ENCODE data around the gene VARS1. TPM values are rescaled to one million over a fixed set of nuclear protein-coding genes. Genes with fewer than 3 reads are reported as not detected.

VARS1 gene
- total and polyA plus RNA-seq, 2 of the 8 experiments (the other 6 are each of a cell fraction or from before 2014, with no cell fraction given) = 53.5 to 162 TPM

DNA sequence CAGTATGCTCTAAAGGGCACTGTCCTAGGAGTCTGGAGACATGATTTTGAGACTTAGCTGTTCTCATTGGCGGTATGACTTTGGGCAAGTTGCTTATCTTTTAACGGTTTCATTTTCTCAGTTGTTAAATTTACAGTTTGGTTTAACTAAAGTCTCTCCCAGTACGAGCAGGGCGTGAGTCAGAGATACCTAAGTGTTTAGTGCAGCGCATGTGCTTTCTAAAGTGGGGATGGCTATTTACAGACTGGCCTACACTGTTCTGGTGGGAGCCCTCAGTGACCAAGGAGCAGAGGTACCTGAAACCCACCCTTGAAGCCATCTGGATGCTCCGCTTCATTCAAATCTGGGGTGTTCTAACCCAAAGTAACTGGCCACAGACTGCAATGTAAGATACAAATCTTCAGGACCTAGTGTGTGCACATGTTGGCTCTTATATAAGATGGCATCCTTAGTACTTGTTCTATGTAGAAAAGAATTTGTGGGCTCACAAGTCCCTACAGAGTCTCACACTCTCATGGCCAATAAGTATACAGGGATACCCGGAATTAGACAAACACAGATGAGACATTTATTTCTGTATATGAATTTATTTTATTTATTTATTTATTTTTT, 45.0 kb downstream of the VARS1 start:
- Histone ChIP-seq H3K23ac (ENCODE audit: insufficient read length) (no peak overlapping the region), H4K91ac (replicated peaks; ENCODE audit: insufficient read length, low read length) (no peak overlapping the region), H2BK5ac (ENCODE audit: low read depth, low read length) (no peak overlapping the region), H3K4me3 (ENCODE audit: extremely low read depth in 1 of 4, insufficient read depth in 2 of 4, low read depth in 3 of 4, low read length in 4 of 4) (no peak overlapping the region), H3K18ac (ENCODE audit: extremely low read depth, low read length) (no peak overlapping the region), H4K8ac (ENCODE audit: extremely low read depth, insufficient read depth, low read length) (no peak overlapping the region), H3K27me3 (replicated peaks in 1 of 4; ENCODE audit: control insufficient read depth in 3 of 4, extremely low read depth in 1 of 4, insufficient read depth in 3 of 4, low read length in 3 of 4) (no peaks in the 10 kb centered on the region), H4K20me1 (replicated peaks in 1 of 2; ENCODE audit: control insufficient read depth in 1 of 2, insufficient read depth in 2 of 2, low read length in 2 of 2) (no peaks in the 10 kb centered on the region), H3K4me1 (replicated peaks in 1 of 4; ENCODE audit: control insufficient read depth in 3 of 4, insufficient read depth in 4 of 4, low read length in 3 of 4) (no peaks in the 10 kb centered on the region), H2BK12ac (ENCODE audit: low read depth, low read length) (no peak overlapping the region), H2AFZ (ENCODE audit: low read length) (no peak overlapping the region), H3K23me2 (ENCODE audit: low read depth, low read length) (no peaks in the 10 kb centered on the region), H3K27ac (ENCODE audit: low read depth, low read length) (no peak overlapping the region), H2AK5ac (ENCODE audit: low read depth, low read length) (no peak overlapping the region), H3K9me3 (ENCODE audit: insufficient read depth in 2 of 2, low read depth in 1 of 2, low read length in 1 of 2) (no peaks in the 10 kb centered on the region), H3K4ac (replicated peaks; ENCODE audit: insufficient read length, low read depth, low read length) (no peak overlapping the region), H3K56ac (replicated peaks; ENCODE audit: insufficient read length, low read depth, low read length) (no peak overlapping the region), H3K79me1 (ENCODE audit: low read depth, low read length) (no peaks in the 10 kb centered on the region), H3K9ac (replicated peaks in 1 of 4; ENCODE audit: extremely low read depth in 1 of 4, low read depth in 3 of 4, low read length in 3 of 4) (no peak overlapping the region), H4K5ac (ENCODE audit: insufficient read length, low read depth, low read length) (no peak overlapping the region), H2BK120ac (replicated peaks; ENCODE audit: low read depth, low read length) (no peak overlapping the region), H2BK20ac (ENCODE audit: low read length) (no peak overlapping the region), H2BK15ac (ENCODE audit: low read length) (no peak overlapping the region), H3K36me3 (ENCODE audit: control insufficient read depth in 2 of 4, insufficient read depth in 4 of 4, low read length in 3 of 4) (peaks cover 0 to 7% (median 0%) of the 10 kb centered on the region in 4 experiments; a peak in 2 of 8 replicates), H3K14ac (ENCODE audit: insufficient read length) (no peak overlapping the region), H3K79me2 (ENCODE audit: control insufficient read depth in 1 of 2, insufficient read depth in 2 of 2, low read length in 2 of 2) (no peaks in the 10 kb centered on the region), H3K4me2 (ENCODE audit: insufficient read depth in 1 of 2, low read depth in 2 of 2, low read length in 2 of 2) (no peak overlapping the region)
- ChIA-PET POLR2A (ENCODE audit: partially characterized antibody) (interaction anchor here (0.7 to 4.8 kb wide), 9 partner anchors 8 to 77 kb away, joined by 3 to 33 read pairs (median 4); partner anchors contain the start of genes HSPA1B, MSH5, SAPCD1 and VARS1), CTCF (ENCODE audit: partially characterized antibody) (interaction anchor here (0.7 to 4.2 kb wide), 4 partner anchors 20 to 140 kb away, joined by 3 to 25 read pairs (median 8); partner anchors contain the start of gene DDAH2)
- no peak for DNase-seq (ENCODE audit: low read depth in 1 of 2, low spot score in 2 of 2)
- no peak for FAIRE-seq
- WGBS, 2 experiments (ENCODE audit: extremely low coverage in 1 of 2, insufficient coverage in 1 of 2, insufficient read length in 1 of 2, insufficient replicate concordance in 2 of 2, low coverage in 1 of 2, low lambda C conversion rate in 2 of 2, missing lambda C conversion rate in 1 of 2) = 91% methylated on average over 7 of the region's 7 CpGs; no CpG with 5 or more reads in 1 of the 2 experiments
- TF ChIP-seq HDAC2 (IDR thresholded peaks at IDR 0.05; ENCODE audit: borderline replicate concordance in 1 of 2, low read depth in 2 of 2, low read length in 2 of 2) = no peak
- TF ChIP-seq CHD2 (IDR thresholded peaks at IDR 0.05; ENCODE audit: low read length) = no peak
- TF ChIP-seq, protein P1, sequence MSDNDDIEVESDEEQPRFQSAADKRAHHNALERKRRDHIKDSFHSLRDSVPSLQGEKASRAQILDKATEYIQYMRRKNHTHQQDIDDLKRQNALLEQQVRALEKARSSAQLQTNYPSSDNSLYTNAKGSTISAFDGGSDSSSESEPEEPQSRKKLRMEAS (IDR thresholded peaks at IDR 0.05) = no peak
- TF ChIP-seq POLR2AphosphoS5 (IDR thresholded peaks at IDR 0.05; ENCODE audit: low read depth, low read length) = no peak
- TF ChIP-seq SP4 (IDR thresholded peaks at IDR 0.05; ENCODE audit: low read length) = no peak
- TF ChIP-seq SIRT6 (IDR thresholded peaks at IDR 0.05; ENCODE audit: low read length) = no peak
- TF ChIP-seq RAD21 (IDR thresholded peaks at IDR 0.05 in 1 of 2, conservative IDR thresholded peaks at IDR 0.05 in 1 of 2; ENCODE audit: low read depth in 2 of 2, low read length in 2 of 2) = no peak
- TF ChIP-seq RNF2 (IDR thresholded peaks at IDR 0.05; ENCODE audit: borderline replicate concordance, low read depth, low read length, missing control alignments, poor library complexity, severe bottlenecking) = no peak
- no peak for TF ChIP-seq SP2 (IDR thresholded peaks at IDR 0.05; ENCODE audit: low read length)
- TF ChIP-seq SIN3A (conservative IDR thresholded peaks at IDR 0.05 in 1 of 2, IDR thresholded peaks at IDR 0.05 in 1 of 2; ENCODE audit: low read depth in 1 of 2, low read length in 2 of 2) = no peak
- TF ChIP-seq ASH2L (IDR thresholded peaks at IDR 0.05; ENCODE audit: low read length) = no peak
- TF ChIP-seq FOSL1 (IDR thresholded peaks at IDR 0.05; ENCODE audit: insufficient read depth, low read depth, low read length) = no peak
